ENCODE measurements around the gene ZNF302. TPM values are rescaled to one million over a fixed set of nuclear protein-coding genes. Genes with fewer than 3 reads are reported as not detected.
"Not testable (repeated sequence)": the region's sequence is repeated elsewhere in the genome, so short reads cannot be mapped to it uniquely, and the experiment has no call there.

The ZNF302 gene
- total RNA-seq, 1 donor from 2014 or later = 32.6 TPM

DNA sequence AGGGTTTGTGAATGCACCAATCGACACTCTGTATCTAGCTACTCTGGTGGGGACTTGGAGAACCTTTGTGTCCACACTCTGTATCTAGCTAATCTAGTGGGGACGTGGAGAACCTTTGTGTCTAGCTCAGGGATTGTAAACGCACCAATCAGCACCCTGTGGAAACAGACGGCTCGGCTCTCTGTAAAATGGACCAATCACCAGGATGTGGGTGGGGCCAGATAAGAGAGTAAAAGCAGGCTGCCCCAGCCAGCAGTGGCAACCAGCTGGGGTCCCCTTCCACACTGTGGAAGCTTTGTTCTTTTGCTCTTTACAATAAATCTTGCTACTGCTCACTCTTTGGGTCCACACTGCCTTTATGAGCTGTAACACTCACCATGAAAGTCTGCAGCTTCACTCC, 8.8 kb upstream of the ZNF302 start:
- intact Hi-C loops (cut with DNase I); DNase-seq (ENCODE audit: low spot score): not testable (repeated sequence)

DNA sequence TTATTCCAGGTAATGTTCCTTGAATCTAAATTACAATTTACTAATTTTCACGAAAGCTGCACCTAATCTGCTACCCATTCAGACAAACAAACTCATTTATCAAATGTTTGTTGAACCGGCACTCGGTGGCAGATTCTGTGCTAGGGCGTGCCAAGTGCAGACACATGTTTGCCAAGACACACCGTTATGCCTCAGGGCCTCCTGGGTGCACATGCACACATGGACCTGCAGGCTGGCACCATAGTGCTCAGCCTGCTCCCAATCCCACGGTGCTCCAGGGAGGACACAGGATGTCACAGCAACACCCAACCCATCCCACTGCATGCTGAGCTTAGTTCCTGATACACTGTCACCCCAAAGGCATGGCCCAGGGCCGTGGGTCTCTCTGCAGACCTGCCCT, 8.2 kb upstream of the ZNF302 start:
- intact Hi-C loops (cut with DNase I) = no loop called here
- DNase-seq (ENCODE audit: low spot score) = no peak

DNA sequence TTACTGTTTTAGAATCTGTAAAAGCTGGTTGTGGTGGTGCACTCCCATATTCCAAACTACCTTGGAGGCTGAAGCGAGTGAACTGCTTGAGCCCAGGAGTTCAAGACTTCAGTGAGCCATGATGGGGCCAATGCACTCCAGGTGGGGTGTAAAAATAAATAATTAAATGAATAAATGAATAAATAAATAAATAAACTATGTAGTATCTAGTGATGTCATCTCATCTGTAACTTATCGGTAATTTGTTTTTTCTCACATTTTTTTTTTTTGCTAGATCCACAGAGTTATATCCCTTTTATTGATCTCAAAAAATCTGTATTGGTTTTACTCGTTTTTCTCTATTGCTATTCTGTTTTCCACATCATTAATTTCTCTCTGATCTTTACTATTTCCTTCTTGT, 5.5 kb upstream of the ZNF302 start:
- DNase-seq (ENCODE audit: low spot score) = no peak
- intact Hi-C loops (cut with DNase I) = no loop called here

DNA sequence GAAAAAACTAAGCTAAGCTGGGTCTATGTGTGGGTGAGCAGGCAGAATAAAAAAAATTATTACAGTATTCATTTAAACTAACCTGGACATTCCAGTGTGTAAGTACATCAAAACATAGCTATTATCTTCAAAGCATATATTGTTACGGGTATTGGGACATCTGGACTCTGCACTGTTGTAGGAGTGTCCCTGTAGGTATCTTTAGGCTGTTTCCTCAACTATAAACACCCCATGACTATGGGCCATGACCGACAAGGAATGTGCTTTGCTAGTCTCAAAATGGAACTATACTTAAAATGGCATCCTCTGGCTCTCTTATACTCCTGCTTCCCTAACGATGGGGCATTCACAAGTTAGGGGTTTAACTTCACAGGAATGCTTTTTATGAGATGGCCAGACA, 3.9 kb upstream of the ZNF302 start:
- no peak for DNase-seq (ENCODE audit: low spot score)
- intact Hi-C loops (cut with DNase I) = no loop called here

DNA sequence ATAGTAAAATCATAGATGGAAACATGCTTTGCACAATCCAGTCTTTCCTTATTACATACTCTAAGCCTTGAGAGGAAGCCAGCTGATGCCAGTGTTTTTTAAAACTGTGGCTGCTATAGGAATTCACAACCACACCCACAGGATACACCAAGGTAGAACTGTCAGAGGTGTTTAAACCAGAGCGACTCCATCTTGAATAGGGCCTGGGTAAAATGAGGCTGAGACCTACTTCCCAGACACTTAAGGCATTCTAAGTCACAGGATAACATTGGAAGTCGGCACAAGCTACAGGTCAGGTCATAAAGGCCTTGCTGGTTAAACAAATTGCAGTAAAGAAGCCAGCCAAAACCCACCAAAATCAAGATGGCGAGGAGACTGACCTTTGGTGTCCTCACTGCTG, 2.2 kb upstream of the ZNF302 start:
- intact Hi-C loops (cut with DNase I) = no loop called here
- no peak for DNase-seq (ENCODE audit: low spot score)

DNA sequence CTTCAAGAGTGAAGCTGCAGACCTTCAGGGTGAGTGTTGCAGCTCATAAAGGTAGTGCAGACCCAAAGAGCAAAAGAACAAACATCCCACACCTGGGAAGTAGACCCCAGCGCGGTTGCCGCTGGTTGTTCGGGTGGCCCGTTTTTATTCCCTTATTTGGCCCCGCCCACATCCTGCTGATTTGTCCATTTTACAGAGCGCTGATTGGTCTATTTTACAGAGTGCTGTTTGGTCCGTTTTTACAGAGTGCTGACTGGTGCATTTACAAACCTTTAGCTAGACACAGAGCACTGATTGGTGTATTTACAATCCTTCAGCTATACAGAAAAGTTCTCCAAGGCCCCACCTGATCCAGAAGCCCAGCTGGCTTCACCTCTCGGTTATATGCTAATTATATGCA, 1.6 kb upstream of the ZNF302 start:
- intact Hi-C loops (cut with DNase I) = loop anchor here (2.0 kb wide), 1 partner anchor 97 kb away; the partner anchor contains the start of gene ZNF599

DNA sequence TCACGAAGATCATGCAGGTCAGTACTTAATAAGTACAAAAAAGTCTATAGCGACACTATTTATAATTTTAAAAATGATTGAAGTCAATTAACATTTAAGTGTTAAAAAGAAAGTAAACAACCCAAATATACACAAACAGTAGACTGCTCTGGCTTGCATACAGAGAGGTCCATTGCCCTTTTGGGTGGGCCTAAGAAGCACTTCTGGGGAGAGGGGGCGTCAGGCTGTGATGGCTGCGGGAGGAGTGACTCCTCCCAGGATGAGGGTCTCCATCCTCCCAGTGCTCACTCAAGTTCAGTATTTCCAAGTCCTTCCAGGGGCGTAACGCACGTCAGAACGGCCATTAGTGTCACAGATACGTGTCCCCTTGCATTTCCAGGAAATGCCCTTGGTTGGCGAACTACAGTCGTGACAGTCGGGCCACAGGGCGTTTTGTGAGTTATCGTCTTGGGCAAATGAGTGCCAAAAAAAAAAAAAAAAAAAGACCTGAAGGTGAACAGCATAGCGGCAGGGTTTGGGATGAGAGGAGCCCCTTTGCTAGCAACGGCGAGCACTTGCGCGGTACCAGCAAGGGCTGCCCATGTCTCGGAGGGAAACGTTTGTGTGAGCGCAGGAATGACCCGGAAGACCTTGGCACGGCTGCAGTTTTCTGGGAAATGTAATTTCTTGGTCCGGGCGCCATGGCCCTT, 637 bp upstream of the ZNF302 start, which contains the start of gene SCGB2B2:
SCGB2B2 (minus strand) TSS at position 463 of the 689 bp plus-strand sequence. CDS start 82,596 bp downstream, outside the sequence.
- intact Hi-C loops (cut with DNase I) = loop anchor here (1.0 to 2.0 kb wide), 2 partner anchors 57 to 96 kb away; partner anchors contain the start of genes ZNF181 and ZNF599
- no peak for DNase-seq (ENCODE audit: low spot score)

More for the DNA sequence above, 1.6 kb upstream of the ZNF302 start:
- DNase-seq (ENCODE audit: low spot score) = no peak

DNA sequence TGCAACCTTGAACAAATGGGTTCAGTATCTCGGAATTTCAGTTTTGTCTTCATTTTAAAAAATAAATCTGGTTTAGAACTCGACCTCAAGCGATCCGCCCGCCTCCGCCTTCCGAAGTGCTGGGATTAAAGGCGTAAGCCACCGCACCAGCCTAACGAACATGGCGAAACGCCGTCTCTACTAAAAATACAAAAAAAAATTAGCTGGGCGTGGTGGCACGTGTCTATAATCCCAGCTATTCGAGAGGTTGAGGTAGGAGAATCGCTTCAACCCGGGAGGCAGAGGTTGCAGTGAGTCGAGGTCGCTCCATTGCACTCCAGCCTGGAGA, 571 bp downstream of the ZNF302 start:
- no peak for DNase-seq (ENCODE audit: low spot score)
- intact Hi-C loops (cut with DNase I) = no loop called here

DNA sequence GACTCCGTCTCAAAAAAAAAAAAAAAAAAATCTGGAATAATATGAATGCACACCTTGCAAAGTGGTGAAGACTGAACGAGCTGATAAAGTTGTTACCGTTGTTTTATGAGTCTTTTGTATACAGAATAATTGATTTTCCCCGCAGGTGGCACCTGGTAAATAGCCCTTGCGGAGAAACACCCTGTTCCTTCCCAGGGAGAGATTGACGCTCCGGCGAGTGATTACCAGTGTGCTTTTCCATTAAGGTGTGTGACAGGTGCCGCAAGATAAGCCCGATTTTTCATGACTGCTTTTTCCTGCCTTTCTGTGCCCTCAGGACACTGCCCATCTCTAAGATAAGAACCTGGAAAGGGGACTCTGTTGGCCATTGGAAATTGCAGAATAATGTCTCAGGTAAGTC, 943 bp downstream of the ZNF302 start:
- intact Hi-C loops (cut with DNase I) = no loop called here

DNA sequence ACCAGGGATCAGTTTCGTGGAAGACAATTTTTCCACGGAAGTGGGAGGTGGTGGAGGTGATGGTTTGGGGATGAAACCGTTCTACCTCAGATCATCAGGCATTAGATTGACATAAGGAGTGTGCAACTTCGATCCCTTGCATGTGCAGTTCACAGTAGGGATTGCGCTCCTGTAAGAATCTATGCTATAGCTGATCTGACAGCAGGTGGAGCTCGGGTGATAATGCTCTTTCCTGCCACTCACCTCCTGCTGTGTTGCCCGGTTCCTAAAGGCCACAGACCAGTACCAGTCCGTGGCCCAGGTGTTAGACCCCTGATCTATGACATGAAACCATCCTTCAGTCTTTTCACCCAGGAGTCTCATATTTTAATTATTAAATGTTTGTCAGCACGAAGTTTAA, 4.0 kb downstream of the ZNF302 start:
- intact Hi-C loops (cut with DNase I) = no loop called here
- no peak for DNase-seq (ENCODE audit: low spot score)

More for the DNA sequence above, 943 bp downstream of the ZNF302 start:
- DNase-seq (ENCODE audit: low spot score) = no peak

DNA sequence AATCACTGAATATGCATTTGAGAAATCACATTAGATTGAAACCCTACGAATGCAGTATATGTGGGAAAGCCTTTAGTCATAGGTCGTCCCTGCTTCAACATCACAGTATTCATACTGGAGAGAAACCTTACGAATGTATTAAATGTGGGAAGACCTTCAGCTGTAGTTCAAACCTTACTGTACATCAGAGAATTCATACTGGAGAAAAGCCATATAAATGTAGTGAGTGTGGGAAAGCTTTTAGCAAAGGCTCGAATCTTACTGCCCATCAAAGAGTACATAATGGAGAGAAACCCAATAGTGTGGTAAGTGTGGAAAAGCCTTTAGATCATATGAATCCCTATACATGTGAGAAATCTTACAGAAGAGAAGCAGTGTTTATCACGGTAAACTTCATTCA, 7.8 kb downstream of the ZNF302 start:
- intact Hi-C loops (cut with DNase I) = not testable (repeated sequence)

DNA sequence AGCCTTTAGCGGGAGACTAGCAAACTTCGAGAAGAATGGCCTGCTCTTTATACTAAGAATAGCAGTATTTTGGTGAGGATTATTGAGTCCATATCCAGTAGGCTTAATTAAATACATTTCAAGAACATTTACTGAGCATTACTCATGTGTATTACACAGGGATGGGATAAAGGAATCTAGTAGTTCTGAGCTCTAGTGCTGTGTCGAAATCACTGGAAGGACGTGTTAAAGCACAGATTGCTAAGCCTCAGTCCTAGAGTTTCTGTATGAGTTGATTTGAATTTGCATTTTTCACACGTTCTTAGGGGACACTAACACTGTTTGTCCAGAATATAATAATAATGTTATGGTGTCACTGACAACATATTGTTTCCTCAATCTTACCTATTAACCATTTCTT, 9.0 kb downstream of the ZNF302 start:
- intact Hi-C loops (cut with DNase I) = no loop called here
- no peak for DNase-seq (ENCODE audit: low spot score)

More for the DNA sequence above, 7.8 kb downstream of the ZNF302 start:
- DNase-seq (ENCODE audit: low spot score) = not testable (repeated sequence)

DNA sequence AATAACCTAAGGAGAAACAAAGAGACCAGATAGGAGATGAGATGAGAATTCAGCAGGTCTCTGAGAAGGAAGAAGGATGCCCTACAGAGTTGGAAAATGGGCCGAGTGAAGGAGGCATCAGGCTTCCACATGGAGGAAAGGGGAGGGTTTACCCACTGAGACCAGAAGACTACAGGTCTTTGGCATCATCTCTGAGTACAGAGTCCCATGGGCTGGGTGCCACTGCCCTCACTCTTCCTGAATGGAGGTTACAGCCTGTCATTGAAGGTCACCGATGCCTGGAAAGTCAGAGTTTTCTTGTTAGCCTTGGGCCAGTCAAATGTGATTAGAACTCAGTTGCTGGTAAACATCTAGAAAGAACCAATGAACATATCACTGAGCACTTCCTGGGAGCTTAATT, 9.9 kb downstream of the ZNF302 start:
- intact Hi-C loops (cut with DNase I) = no loop called here
- DNase-seq (ENCODE audit: low spot score) = no peak

DNA sequence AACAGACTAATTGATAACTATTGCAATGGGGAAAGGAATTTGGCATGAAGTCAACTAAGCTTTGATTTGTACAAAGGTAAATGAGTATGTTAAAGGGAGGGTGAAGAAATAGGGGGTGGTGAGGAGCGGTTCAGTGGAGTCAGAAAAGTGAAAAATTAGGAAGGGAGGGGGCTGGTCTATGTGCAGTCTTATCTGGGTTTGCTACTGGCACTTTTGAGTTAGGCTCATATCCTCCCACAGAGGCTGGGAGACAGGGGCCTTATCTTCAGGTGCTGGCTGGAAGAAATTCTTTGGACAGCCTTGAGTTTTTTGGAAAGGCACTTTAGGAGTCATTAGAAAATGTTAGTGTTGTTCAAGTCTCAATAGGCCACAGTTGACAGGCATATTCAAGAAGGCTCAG, 11.1 kb downstream of the ZNF302 start:
- DNase-seq (ENCODE audit: low spot score) = no peak
- intact Hi-C loops (cut with DNase I) = no loop called here

DNA sequence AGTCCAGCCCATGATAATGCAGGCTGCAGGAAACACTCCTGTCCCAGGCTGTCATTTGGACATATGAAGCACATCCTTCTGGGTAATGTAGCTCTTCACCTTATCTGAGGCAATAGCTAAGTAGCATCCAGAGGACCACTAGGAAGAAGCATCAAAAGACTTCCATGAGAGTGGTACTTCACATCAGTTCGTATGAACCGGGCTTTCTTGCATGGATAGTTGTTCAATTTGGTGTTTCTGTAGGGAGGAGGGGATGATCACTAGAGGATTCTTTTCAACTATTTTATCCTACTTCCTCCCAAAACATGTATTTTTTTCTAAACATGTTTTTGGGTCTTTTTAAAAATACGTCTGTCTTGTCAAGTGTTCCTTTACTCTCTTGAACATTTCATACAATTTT, 12.9 kb downstream of the ZNF302 start:
- intact Hi-C loops (cut with DNase I) = no loop called here
- no peak for DNase-seq (ENCODE audit: low spot score)

DNA sequence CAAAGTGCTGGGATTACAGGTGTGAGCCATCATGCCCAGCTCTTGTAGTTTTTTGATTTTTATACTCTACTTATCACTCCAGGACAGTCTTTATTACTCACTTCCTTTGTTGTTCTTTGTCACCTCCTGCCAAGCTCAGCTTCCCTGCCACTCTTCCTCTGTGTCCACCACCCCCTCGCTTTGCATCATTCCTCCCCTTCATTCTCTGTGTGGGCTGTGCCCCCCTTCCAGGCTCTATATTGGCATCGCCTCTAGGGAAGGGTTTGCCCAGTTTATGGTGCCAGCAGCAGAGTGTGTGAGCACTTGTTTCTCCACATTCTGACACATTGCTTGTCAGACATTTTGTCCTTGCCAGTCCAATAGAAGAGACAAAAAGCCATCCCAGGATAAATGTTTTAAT, 15.1 kb downstream of the ZNF302 start:
- DNase-seq (ENCODE audit: low spot score) = no peak
- intact Hi-C loops (cut with DNase I) = no loop called here

DNA sequence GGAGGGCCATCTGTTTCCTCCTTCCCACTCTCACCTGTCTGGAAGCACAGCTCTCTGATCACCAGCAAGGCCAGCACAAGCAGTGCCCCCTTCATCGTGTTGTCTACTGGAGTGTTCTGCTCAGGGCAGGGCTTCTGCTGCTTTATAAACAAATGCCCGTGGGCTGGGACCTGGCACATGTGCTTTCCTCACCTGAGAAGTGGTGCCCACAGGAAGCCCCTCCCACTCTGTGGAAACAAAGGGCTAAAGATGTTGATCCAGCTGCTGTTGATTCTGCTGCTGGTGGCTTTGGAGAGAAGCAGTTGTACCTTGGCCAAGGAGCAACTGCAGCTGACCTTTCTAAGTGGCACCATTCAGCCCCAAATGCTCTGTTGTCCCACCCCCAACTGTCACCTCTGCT, 30.2 kb downstream of the ZNF302 start:
- no peak for DNase-seq (ENCODE audit: low spot score)
- intact Hi-C loops (cut with DNase I) = no loop called here

DNA sequence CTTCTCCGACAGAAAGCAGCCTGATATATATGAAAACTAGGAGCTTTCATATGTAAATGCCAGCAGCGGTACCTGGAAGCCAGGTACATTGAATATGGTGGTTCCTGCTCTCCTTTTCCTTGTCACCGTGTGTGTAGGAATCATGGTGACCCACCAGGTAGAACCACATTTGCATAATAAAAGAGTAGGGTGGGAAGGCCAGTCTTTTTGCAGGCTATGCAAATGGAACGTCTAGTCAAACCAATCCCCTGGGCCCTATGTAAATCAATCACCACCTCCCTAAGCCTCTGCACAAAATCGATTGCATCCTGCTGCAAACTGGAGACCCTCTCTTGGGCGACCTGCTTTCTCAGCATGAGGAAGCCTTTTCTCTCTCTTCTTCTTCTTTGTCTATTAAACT, 34.4 kb downstream of the ZNF302 start:
- no peak for DNase-seq (ENCODE audit: low spot score)

DNA sequence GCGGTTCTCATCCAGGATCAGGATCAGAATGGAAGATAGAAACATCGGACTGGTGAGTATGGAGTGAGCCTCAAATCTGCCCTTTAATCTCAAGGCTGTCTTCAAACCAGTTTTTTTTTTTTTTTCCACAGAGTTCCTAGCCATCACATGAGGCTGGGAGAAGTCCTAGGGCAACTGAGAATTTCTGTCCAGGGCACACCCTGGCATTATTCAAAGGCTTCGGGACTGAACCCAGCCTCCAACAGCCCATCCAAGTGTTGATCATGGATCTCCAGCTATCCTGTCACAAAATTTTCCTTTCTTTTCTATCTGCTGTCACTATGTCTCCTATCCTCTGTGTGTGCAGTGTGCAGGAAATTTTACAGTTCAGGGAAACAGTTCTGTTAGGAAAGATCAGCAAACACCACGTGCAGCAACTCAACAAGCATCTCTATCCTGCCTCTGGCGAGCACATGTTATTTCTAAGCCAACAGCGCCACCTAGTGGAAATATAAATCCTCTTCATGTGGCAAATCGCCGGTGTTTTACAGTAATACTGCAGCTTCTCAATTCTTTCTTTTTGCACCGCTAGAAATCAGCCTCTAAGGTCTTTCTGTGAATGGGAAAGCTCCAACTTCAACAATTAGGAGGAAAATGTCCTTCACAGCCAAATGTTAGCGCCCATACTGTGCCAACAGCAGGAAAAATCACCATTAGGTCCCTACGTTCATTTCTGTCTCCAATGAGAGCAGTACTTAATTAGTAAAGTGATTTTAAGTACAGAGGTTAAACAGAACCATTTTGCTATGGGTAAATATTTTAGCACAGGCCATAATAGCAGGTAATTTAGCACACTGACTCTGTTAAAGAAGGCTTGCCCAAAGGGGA, 35.1 kb downstream of the ZNF302 start:
- no peak for DNase-seq (ENCODE audit: low spot score)
- intact Hi-C loops (cut with DNase I) = loop anchor here (2.0 to 5.0 kb wide), 2 partner anchors 74 to 210 kb away; no protein-coding TSS in a partner anchor

More for the DNA sequence above, 34.4 kb downstream of the ZNF302 start:
- intact Hi-C loops (cut with DNase I) = loop anchor here (2.0 to 5.0 kb wide), 2 partner anchors 73 to 210 kb away; no protein-coding TSS in a partner anchor

DNA sequence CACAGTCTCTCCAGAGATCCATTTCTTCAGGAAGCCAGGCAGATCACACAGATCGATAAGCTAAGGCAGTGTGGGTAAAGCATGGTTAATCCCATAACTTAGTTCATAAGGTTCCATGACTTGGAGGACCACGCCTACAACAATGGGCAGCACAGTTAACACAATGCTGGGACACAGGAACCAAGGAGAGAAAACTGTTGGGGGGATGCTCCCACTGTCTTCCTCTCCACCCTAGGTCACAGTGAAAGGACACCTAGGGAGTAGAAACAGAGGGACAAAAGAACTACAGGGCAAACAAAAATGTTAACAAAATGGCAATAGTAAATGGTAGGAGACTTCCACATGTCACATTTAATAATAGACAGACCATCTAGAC, 35.8 kb downstream of the ZNF302 start:
- intact Hi-C loops (cut with DNase I) = loop anchor here (2.0 to 5.0 kb wide), 2 partner anchors 74 to 211 kb away; no protein-coding TSS in a partner anchor
- no peak for DNase-seq (ENCODE audit: low spot score)

DNA sequence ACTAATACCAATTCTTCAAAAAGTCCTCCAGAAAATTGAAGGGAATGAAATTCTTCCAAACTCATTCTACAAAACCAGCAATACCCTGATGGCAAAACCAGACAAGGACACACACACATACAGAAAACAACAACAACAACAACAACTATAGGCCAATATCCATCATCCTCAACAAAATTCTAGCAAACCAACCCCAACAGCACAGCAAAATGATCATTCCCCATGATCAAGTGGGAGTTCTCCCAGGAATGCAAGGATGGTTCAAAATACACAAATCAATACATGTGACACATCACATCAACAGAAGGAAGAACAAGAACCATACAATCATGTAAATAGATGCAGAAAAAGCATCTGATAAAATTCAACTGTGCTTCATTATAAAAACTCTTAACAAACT, 37.9 kb downstream of the ZNF302 start:
- DNase-seq (ENCODE audit: low spot score) = no peak
- intact Hi-C loops (cut with DNase I) = no loop called here

Data from cardiac septum (tissue), 1 donor.